PC-3 (cell line): ENCODE results near the gene UCHL1. TPM values are rescaled to one million over a fixed set of nuclear protein-coding genes. Genes with fewer than 3 reads are reported as not detected.

Source experiments
- ATAC-seq: fragments of 200-7000 bp; cut with Tn5 transposase; 2 replicates; pipeline ENCODE4 v1.9.1; 2020; ENCODE audit warnings: mild to moderate bottlenecking, moderate library complexity
- BruUV-seq: library from RNA; stranded (reverse); fragments of 400-500 nt; replicated peaks from 2 replicates; lab custom pipeline; 2021; lab: Mats Ljungman, UMichigan
- CTCF ChIA-PET: fragments of 300-600 bp; sonication (Branson Sonifier 250); formaldehyde crosslinking; loops from one replicate; lab custom pipeline; 2022; ENCODE audit warnings: antibody characterized with exemption; lab: Charles Lee
- POLR2A ChIA-PET: fragments of 300-600 bp; sonication (Branson Sonifier 250); formaldehyde crosslinking; loops from one replicate; lab custom pipeline; 2022; ENCODE audit warnings: antibody characterized with exemption; ENCODE audit not compliant: unreplicated experiment; lab: Charles Lee
- DNase-seq: peaks from one replicate; pipeline ENCODE4 v3.0.0-alpha.2; 2015
- H2AFZ ChIP-seq: fragments of 300-600 bp; sonication (generic); 2 replicates; pipeline ENCODE4 v1.6.0; 2016; ENCODE audit warnings: antibody characterized with exemption, low read length
- H3F3A ChIP-seq: fragments of 300-600 bp; sonication (generic); one replicate; pipeline ENCODE4 v1.6.0; 2017; ENCODE audit warnings: antibody characterized with exemption, low read length, control low read depth, mild to moderate bottlenecking; ENCODE audit not compliant: unreplicated experiment
- H3K27ac ChIP-seq: fragments of 300-600 bp; sonication (generic); 2 replicates; pipeline ENCODE4 v1.5.1; 2016; ENCODE audit warnings: mild to moderate bottlenecking, low read length
- H3K27me3 ChIP-seq: fragments of 300-600 bp; sonication (generic); 2 replicates; pipeline ENCODE4 v1.6.1; 2016; ENCODE audit warnings: low read length, mixed read lengths
- H3K36me3 ChIP-seq: fragments of 300-600 bp; sonication (generic); 2 replicates; pipeline ENCODE4 v1.6.1; 2016; ENCODE audit warnings: low read depth, mixed run types, low read length, mixed read lengths
- H3K4me1 ChIP-seq: fragments of 300-600 bp; sonication (generic); 2 replicates; pipeline ENCODE4 v1.5.1; 2016; ENCODE audit warnings: low read length; ENCODE audit not compliant: insufficient read depth
- H3K4me2 ChIP-seq: fragments of 300-600 bp; sonication (generic); 2 replicates; pipeline ENCODE4 v1.6.0; 2016; ENCODE audit warnings: low read length
- H3K4me3 ChIP-seq: fragments of 300-600 bp; sonication (generic); 2 replicates; pipeline ENCODE4 v1.5.1; 2016; ENCODE audit warnings: mild to moderate bottlenecking, low read length, mixed read lengths
- H3K79me2 ChIP-seq: fragments of 300-600 bp; sonication (generic); 2 replicates; pipeline ENCODE4 v1.6.1; 2017; ENCODE audit warnings: low read length, mixed read lengths
- H3K9ac ChIP-seq: fragments of 300-600 bp; sonication (generic); 2 replicates; pipeline ENCODE4 v1.6.0; 2016; ENCODE audit warnings: mild to moderate bottlenecking, low read length
- H3K9me2 ChIP-seq: fragments of 300-600 bp; sonication (generic); replicated peaks from 2 replicates; pipeline ENCODE4 v1.6.1; 2016; ENCODE audit warnings: mixed run types, low read length, mixed read lengths
- H3K9me3 ChIP-seq: fragments of 300-600 bp; sonication (generic); 2 replicates; pipeline ENCODE4 v1.6.1; 2016; ENCODE audit warnings: low read length, mixed read lengths
- H4K20me1 ChIP-seq: fragments of 300-600 bp; sonication (generic); 2 replicates; pipeline ENCODE4 v1.6.1; 2016; ENCODE audit warnings: low read length, mixed read lengths
- EZH2 ChIP-seq: fragments of 300-600 bp; sonication (generic); IDR thresholded peaks from one replicate; pipeline ENCODE4 v1.6.1; 2017; ENCODE audit warnings: antibody characterized with exemption, mild to moderate bottlenecking, low read length; ENCODE audit not compliant: unreplicated experiment
- EZH2phosphoT487 ChIP-seq: fragments of 300-600 bp; sonication (generic); IDR thresholded peaks from 2 replicates; pipeline ENCODE4 v1.6.1; 2018; ENCODE audit warnings: mild to moderate bottlenecking, antibody characterized with exemption, low read length, borderline replicate concordance
- intact Hi-C: fragments of 100-400 bp; cut with micrococcal nuclease; formaldehyde crosslinking; loops from 2 replicates; pipeline ENCODE4 v1.9.0; 2023
- total RNA-seq: library from RNA; depleted of rRNA; stranded (reverse); fragments of >200 nt; gene quantifications from 2 replicates; pipeline ENCODE4 v1.2.3, GENCODE V29; 2014
- TF ChIP-seq, protein P1 (sequence below): fragments of 300-600 bp; sonication (generic); conservative IDR thresholded peaks from 2 replicates; pipeline ENCODE4 v1.5.1; 2017; ENCODE audit warnings: antibody characterized with exemption, low read depth, mild to moderate bottlenecking, low read length

The UCHL1 gene
- total RNA-seq, 1 experiment from 2014 or later: 1.8 TPM

DNA sequence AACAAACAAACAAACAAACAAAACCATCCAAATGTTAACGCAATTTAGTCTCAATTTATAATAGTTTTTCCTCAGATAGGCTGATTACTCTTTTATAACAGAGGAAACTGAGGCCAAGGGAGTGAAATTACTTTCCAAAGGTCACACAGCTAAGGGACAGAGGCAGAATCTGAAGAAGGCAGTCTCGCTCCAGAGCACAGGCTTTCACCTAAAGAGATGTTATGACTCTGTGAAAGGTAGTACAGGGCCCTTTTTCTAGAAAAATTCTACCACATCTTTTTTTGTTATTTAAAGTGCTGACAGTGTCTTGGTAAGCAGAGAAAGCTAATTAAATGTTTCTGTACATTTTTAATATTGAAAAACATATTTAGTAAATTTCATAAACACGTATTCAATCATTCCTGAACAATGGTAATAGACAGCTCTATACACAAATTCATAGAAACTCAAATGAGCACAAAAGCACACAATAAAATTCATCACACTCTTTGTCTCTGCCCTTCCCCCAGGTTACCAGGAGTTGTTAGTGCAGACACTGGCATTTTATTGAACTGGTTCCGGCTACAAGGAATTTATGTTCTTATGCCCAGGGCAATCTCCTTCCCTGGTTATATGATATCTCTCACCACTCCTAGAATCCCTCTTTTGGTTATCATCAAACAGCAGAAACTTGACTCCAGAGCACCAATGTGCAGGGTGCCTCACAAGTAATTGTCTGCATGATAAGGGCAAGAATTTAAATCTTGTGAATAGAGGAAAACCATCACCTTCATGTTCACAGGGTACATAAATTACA lies 34.7 kb upstream of the UCHL1 start:
- BruUV-seq: no TSS peak

DNA sequence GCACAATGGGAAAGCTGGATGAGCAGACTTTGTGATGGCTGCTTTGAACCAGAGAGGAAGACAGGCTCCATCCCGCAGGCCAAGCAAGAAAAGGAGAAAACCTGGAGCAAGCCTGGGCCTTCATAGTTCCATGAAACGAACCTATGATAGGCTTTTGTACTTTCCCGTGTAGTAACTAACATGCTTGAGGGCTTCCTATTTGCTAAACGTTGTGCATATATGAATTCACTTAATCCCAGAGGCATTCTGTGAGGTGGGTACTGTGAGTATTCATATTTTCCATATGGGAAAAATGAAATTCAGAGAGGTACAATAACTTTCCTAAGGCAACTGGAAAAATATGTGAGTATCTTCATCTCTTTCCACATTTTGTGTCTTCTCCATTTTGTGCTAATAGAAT lies 28.8 kb upstream of the UCHL1 start:
- Histone ChIP-seq H3K9me2 (no peaks in the 10 kb centered on the region), H3K27me3 (no peaks in the 10 kb centered on the region), H3K9ac (no peak overlapping the region), H4K20me1 (no peaks in the 10 kb centered on the region), H3F3A (no peaks in the 10 kb centered on the region), H3K36me3 (no peaks in the 10 kb centered on the region), H3K4me3 (no peak overlapping the region), H2AFZ (no peak overlapping the region), H3K27ac (no peak overlapping the region), H3K4me1 (no peaks in the 10 kb centered on the region), H3K79me2 (no peaks in the 10 kb centered on the region), H3K9me3 (no peaks in the 10 kb centered on the region), H3K4me2 (no peak overlapping the region)
- intact Hi-C loops: no loop called here
- ATAC-seq (no peak), DNase-seq (no peak)
- no peak for TF ChIP-seq EZH2phosphoT487
- TF ChIP-seq, protein P1, sequence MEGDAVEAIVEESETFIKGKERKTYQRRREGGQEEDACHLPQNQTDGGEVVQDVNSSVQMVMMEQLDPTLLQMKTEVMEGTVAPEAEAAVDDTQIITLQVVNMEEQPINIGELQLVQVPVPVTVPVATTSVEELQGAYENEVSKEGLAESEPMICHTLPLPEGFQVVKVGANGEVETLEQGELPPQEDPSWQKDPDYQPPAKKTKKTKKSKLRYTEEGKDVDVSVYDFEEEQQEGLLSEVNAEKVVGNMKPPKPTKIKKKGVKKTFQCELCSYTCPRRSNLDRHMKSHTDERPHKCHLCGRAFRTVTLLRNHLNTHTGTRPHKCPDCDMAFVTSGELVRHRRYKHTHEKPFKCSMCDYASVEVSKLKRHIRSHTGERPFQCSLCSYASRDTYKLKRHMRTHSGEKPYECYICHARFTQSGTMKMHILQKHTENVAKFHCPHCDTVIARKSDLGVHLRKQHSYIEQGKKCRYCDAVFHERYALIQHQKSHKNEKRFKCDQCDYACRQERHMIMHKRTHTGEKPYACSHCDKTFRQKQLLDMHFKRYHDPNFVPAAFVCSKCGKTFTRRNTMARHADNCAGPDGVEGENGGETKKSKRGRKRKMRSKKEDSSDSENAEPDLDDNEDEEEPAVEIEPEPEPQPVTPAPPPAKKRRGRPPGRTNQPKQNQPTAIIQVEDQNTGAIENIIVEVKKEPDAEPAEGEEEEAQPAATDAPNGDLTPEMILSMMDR: no peak
- no peak for TF ChIP-seq EZH2
- ChIA-PET CTCF (no interaction called here), POLR2A (no interaction called here)
- BruUV-seq: no TSS peak

More for the DNA sequence above, 34.7 kb upstream of the UCHL1 start:
- Histone ChIP-seq H3K27me3 (no peaks in the 10 kb centered on the region), H3K9ac (no peak overlapping the region), H3K4me2 (0 out of 2 replicates have a peak overlapping the region, but pooled peaks have one; percentile 0), H3K9me2 (no peaks in the 10 kb centered on the region), H4K20me1 (no peaks in the 10 kb centered on the region), H3K79me2 (no peaks in the 10 kb centered on the region), H3K4me3 (no peak overlapping the region), H3F3A (no peaks in the 10 kb centered on the region), H2AFZ (no peak overlapping the region), H3K27ac (no peak overlapping the region), H3K9me3 (no peaks in the 10 kb centered on the region), H3K36me3 (no peaks in the 10 kb centered on the region), H3K4me1 (peaks cover 14% of the 10 kb centered on the region)
- TF ChIP-seq EZH2phosphoT487 (no peak), EZH2 (no peak)
- TF ChIP-seq, protein P1: no peak
- ChIA-PET POLR2A (no interaction called here), CTCF (no interaction called here)
- peak; percentile 37; the same call in 1 of the 2 replicates for ATAC-seq
- intact Hi-C loops: no loop called here
- peak; percentile 54 for DNase-seq

DNA sequence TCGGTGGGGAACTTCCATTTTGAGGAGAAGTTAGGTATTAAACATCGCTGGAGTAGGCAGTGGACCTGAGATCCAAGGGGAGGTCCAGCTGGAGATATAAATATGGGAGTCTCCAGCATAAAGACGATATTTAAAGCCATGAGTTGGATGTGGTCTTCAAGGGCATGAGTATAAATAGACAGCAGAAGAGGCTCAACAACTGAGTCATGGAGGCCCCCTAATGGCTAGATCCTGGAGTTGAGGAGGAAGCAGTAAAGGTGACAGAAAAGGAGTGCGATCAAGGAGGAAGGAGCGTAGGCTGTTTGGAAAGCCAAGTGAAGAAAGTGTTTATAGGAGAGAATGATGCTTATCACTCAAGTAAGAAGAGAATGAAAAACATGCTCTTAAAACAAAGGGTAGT lies 24.3 kb upstream of the UCHL1 start:
- no peaks in the 10 kb centered on the region for H3K36me3 ChIP-seq
- no peak overlapping the region for H2AFZ ChIP-seq
- POLR2A ChIA-PET: no interaction called here
- H3K79me2 ChIP-seq: no peaks in the 10 kb centered on the region
- H3K9me2 ChIP-seq: no peaks in the 10 kb centered on the region
- no peaks in the 10 kb centered on the region for H3K4me1 ChIP-seq
- H3K27ac ChIP-seq: no peak overlapping the region
- H3K4me2 ChIP-seq: no peak overlapping the region
- no TSS peak for BruUV-seq
- H3F3A ChIP-seq: no peaks in the 10 kb centered on the region
- DNase-seq (no peak), ATAC-seq (no peak)
- intact Hi-C loops: no loop called here
- H3K4me3 ChIP-seq: no peak overlapping the region
- no peaks in the 10 kb centered on the region for H4K20me1 ChIP-seq
- TF ChIP-seq EZH2phosphoT487 (no peak), EZH2 (no peak)
- TF ChIP-seq, protein P1: no peak
- H3K9me3 ChIP-seq: no peaks in the 10 kb centered on the region
- CTCF ChIA-PET: no interaction called here
- no peak overlapping the region for H3K9ac ChIP-seq
- H3K27me3 ChIP-seq: no peaks in the 10 kb centered on the region
